Left lobe of liver (tissue), 2 donors: Measurements from ENCODE around the gene TMEM154. TPM values are rescaled to one million over a fixed set of nuclear protein-coding genes. Genes with fewer than 3 reads are reported as not detected.

Experiments
- ATAC-seq: fragments of 200-7000 bp; cut with Tn5 transposase; one replicate; pipeline ENCODE4 v1.9.1; 2020; ENCODE audit warnings: mild to moderate bottlenecking, moderate library complexity
- DNase-seq: peaks from one replicate; pipeline ENCODE4 v3.0.0-alpha.2; 2020; ENCODE audit warnings: low spot score
- total RNA-seq: library from RNA; stranded (reverse); gene quantifications from one replicate; pipeline ENCODE4 v1.2.1, GENCODE V29; 2021
- donor health status: DM: no; HTN: no; CAD: no; lungs with moderate emphysema.
- donor health status: DM: no; HTN: yes; CAD: no.

The TMEM154 gene
- total RNA-seq, 1 donor from 2014 or later = 2.1 TPM

DNA sequence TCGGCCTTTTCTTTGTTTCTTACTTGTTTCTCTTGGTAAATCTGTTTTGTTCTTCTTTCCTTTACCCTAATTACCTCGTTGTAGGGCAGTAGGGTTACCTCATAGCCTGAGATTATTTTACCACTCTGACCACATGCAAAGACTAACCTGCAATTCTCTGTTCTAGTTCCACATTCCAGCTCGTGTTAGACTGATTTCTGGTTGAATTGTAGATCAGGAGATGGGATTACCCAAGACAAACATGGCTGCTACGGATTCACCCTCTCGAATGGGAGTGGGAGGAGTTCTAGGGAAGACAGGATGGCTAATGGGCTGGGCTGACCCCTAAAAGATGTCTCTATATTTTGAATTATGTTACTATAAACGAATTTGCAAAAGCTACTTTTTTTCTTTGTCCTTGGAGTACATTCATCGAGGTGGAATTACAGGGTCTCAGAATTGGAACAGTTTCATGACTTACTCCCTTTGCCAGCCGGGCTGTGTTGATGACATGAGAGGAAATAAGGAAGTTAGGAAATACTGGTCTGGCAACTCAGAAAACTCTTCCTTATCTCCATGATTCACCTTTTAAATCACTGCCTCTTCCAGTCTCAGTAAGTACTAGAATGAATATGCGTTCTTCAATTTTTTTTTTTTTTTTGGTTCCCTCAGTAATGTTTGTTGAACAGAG, 107.2 kb downstream of the TMEM154 start:
- DNase-seq = no peak
- ATAC-seq = no peak

DNA sequence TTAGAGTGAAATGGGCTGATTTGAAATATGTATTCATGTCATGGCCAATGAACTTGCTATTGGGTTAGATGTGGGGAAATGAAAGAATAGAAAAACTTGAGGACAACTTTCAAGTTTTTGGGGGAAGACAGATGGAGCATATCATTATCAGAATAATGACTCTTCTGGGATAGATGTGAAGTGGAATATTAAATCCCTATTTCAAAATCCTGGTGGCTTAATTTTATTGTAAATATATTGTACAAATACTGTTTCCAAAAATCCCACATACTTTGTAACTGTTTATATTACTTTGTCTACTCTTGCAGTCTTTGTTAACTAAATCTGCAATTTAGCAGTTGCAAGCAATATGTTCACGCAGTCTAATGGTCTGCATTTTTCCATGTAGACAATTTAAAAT, 108.0 kb downstream of the TMEM154 start:
- no peak for ATAC-seq
- DNase-seq = no peak

DNA sequence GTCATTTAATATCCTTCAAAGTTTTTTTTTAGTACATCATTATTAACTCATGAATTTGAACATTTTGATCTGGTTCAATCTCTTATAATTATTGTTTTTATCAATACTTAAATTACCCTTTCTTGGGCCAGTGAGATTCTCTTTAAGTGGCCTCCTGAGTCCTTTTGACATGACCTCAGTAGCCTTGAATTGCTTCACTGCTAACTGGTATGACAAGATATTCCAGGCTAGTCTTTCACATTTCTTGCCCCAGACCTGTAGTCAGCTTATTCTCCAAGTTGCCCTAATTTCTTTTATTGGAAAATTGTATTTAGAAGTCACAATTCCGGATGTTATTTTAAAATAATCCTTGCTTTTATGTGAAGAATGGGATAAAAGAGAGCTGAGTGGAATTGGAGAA, 108.5 kb downstream of the TMEM154 start:
- DNase-seq (no peak), ATAC-seq (no peak)

Other genes starting within 250 kb of the TMEM154 start
- 12.2 TPM for gene FBXW7, start 143.9 kb downstream of the TMEM154 start, total RNA-seq
- gene TIGD4, start 99.7 kb upstream of the TMEM154 start, total RNA-seq = 0.08 TPM
- gene ARFIP1, start 100.0 kb upstream of the TMEM154 start, total RNA-seq = 9.0 TPM